Astrocyte (in vitro differentiated cells and primary cell): Measurements from ENCODE around the gene FGFRL1.

Experiments used
- EZH2 ChIP-seq: IDR thresholded peaks from 2 replicates; pipeline ENCODE4 v1.6.1; 2012; ENCODE audit warnings: mild to moderate bottlenecking, low read length, inconsistent platforms; ENCODE audit not compliant: insufficient read depth
- TF ChIP-seq, protein P1 (sequence below): IDR thresholded peaks from 2 replicates; pipeline ENCODE4 v1.5.1; 2011; ENCODE audit warnings: low read depth, mild to moderate bottlenecking, inconsistent platforms, low read length, moderate library complexity; ENCODE audit not compliant: insufficient read depth

- TF ChIP-seq, protein P1, sequence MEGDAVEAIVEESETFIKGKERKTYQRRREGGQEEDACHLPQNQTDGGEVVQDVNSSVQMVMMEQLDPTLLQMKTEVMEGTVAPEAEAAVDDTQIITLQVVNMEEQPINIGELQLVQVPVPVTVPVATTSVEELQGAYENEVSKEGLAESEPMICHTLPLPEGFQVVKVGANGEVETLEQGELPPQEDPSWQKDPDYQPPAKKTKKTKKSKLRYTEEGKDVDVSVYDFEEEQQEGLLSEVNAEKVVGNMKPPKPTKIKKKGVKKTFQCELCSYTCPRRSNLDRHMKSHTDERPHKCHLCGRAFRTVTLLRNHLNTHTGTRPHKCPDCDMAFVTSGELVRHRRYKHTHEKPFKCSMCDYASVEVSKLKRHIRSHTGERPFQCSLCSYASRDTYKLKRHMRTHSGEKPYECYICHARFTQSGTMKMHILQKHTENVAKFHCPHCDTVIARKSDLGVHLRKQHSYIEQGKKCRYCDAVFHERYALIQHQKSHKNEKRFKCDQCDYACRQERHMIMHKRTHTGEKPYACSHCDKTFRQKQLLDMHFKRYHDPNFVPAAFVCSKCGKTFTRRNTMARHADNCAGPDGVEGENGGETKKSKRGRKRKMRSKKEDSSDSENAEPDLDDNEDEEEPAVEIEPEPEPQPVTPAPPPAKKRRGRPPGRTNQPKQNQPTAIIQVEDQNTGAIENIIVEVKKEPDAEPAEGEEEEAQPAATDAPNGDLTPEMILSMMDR: no peak
- TF ChIP-seq EZH2: no peak
These were observed 14.7 kb downstream of the FGFRL1 start for GRCh38 chr4:1026115-1026514.
